ENCODE results near the gene NPIPB5.
"Not testable (repeated sequence)": the region's sequence is repeated elsewhere in the genome, so short reads cannot be mapped to it uniquely, and the experiment has no call there.

NPIPB5 gene

DNA sequence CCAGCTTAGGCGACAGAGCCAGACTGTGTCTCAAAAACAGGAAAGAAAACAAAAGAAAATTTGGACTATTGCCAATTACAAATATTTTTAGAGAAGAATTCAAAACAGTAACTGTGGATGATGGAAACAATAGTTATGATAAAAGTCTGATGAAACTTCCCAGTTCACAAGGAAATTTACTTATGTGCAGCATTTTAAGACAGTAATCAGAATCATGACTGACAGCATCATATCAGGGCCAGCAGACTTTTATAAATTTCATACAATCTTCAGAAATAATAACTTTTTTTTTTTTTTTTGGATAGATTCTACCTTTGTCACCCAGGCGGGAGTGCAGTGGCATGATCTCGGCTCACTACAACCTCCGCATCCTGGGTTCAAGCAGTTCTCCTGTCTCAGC is at the start of gene NPIPB5:
NPIPB5 (plus strand) TSS at position 301 of the 400 bp plus-strand sequence. CDS start 2,911 bp downstream, outside the sequence.
- not testable (repeated sequence) for DNase-seq (ENCODE audit: low spot score)

DNA sequence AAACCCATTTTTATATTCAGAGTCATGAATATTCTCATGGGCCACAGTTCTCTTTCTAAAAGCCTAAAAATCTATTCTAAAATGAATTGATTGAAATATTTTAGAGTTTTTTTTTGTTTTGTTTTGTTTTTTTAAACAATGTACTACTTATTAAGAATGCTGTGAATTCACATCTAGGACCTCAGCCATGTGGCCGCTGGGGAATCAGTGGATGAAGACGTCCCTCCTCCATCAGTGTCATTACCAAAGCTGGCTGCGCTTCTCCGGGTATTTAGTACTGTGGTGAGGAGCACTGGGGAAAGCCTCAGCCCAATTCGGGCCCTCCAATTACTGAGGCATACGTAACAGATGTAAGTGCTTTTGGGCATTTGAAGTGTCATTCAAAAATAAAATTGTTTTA is 41.8 kb upstream of the NPIPB5 start:
- not testable (repeated sequence) for DNase-seq (ENCODE audit: low spot score)

DNA sequence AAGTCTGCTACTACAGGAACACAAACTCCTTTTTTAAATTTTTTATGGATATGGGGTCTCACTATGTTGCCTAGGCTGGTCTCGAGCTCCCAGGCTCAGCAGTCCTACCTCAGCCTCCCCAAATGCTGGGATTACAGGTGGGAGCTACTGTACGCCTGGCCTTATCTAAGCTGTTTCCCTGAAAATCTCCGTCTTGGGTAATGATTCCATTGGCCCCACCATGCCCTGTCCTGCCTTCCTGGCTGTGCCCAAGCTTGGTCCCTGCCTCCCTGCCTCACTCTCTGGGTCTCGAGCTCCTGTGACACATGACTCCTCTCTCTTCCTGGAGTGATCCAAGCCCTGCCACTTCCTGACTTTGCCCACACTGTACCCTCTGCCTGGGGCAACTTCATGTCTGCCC is 27.3 kb downstream of the NPIPB5 start:
- not testable (repeated sequence) for DNase-seq (ENCODE audit: low spot score)

DNA sequence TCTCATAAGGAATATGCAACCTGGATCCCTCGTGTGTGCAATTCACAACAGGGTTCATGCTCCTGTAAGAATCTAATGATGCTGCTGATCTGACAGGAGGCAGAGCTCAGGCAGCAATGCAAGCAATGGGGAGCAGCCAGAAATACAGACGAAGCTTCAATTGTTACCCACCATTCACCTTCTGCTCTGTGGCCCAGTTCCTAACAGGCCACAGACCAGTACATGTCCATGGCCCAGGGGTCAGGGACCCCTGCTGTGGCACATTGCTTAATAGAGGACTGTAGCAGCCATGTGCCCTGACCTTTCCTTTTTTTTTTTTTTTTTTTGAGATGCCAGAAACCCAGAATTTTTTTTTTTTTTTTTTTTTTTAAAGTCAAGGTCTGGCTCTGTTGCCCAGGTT is 34.1 kb downstream of the NPIPB5 start:
- DNase-seq (ENCODE audit: low spot score) = not testable (repeated sequence)

DNA sequence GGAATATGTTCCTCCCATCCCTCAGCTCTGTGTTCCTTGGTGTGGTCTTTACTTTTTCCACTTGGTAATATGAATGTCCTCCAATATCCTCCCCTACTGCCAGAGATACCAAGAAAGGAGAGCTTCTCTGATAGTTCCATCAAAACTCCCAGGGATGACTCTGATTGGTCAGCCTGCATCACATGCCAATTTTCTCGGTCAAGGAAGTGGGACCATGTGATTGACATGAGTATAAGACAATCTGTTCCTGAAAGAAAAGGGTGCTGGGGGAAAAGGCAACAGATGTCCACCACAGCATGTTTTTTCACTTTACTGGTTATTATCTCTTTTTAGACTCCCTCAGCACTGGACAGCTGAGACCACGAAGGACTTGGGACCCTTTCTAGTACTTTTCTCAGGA is 35.9 kb downstream of the NPIPB5 start:
- DNase-seq (ENCODE audit: low spot score) = not testable (repeated sequence)

DNA sequence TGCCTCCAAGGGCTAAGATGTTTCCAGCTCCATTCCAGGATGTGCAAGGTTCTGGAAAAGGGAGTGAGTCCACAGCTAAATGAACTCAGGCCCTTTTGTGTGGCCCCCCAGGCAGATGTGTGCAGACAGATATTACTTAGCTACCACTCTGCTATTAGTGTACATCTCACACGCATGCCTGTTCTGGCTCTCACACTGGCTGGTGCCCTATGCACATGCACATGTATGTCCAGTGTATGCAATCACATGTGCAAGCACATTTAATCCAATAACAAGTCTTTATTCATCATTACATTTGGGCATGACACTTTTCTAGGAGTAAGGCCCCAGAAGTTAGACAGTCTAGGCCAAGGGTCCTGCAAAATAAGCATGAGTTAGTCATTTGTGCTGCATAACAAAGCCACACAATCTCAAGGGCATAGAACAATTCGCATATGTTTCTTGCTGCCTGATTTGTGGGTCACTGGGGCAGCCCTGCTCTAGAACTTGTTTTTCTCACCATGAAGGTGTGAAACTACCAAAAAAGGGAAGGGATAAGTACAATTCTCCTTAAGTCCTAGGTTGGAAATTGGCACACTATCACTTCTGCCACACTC is 36.6 kb downstream of the NPIPB5 start:
- DNase-seq (ENCODE audit: low spot score) = not testable (repeated sequence)

DNA sequence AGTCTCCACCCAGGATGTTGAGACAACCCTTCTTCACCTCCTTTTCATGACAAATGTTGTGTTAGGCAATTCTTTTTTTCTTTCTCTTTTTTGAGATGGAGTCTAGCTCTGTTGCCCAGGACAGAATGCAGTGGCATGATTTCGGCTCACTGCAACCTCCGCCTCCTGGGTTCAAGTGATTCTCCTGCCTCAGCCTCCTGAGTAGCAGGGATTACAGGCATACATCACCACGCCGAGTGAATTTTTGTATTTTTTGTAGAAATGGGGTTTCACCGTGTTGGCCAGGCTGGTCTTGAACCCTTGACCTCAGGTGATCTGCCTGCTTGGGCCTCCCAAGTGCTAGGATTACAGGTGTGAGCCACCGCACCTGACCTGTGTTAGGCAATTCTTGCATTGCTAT is 39.2 kb downstream of the NPIPB5 start:
- not testable (repeated sequence) for DNase-seq (ENCODE audit: low spot score)

DNA sequence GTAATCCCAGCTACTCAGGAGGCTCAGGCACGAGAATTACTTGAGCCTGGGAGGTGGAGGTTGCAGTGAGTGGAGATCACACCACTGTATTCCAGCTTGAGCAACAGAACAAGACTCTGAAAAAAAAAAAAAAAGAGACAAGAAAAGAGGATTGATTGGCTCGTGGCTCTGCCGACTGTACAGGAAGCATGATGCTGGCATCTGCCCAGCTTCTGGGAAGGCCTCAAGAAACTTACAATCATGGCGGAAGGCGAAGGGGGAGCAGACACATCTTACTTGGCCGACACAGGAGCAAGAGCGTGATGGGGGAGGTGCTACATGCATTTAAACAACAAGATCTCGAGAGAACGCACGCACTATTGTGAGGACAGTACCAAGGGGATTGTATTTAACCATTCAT is 40.5 kb downstream of the NPIPB5 start:
- DNase-seq (ENCODE audit: low spot score) = not testable (repeated sequence)

DNA sequence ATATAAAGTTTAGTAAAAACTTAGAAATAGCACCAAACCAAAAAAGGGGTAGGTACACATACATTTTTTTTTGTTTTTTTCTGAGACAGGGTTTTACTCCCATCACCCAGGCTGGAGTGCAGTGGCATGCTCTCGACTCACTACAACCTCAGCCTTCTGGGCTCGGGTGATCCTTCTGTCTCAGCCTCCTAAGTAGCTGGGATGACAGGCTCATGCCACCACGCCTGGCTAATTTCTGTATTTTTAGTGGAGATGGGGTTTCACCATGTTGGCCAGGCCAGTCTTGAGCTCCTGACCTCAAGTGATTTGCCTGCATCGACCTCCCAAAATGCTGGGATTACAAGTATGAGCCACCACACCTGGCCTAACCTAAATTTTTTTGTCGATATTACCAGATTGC is 41.0 kb downstream of the NPIPB5 start:
- not testable (repeated sequence) for DNase-seq (ENCODE audit: low spot score)

DNA sequence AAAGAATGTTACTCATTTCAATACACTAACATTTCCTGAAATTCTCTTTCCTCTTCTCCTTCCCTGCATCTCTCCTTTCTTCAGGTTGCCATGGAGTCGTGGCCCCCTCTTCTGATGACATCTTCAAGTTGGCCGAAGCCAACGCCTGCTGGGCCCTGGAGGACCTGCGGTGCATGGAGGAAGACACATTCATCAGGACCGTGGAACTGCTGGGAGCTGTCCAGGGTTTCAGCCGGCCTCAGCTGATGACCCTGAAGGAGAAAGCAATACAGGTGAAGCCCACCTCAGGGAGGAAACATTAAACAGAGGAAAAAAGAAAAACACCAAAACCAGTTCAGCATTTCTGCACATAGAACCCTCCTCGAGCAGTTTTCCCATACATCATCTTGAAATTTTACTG is 46.1 kb downstream of the NPIPB5 start:
- not testable (repeated sequence) for DNase-seq (ENCODE audit: low spot score)

Measured in germinal center (tissue), 1 donor.